IPS DF 4.7 (cell line): ENCODE results near the gene ZNF438.

Experiments used
- DNase-seq: peaks from one replicate; pipeline ENCODE4 v3.0.0-alpha.2; 2013; ENCODE audit warnings: low spot score; ENCODE audit errors: extremely low read depth

Gene ZNF438

GRCh38 chr10:30827531-30828120, 204.0 kb downstream of the ZNF438 start:
- no peak for DNase-seq

GRCh38 chr10:30826679-30827078, 205.0 kb downstream of the ZNF438 start:
- no peak for DNase-seq

GRCh38 chr10:30825495-30825894, 206.2 kb downstream of the ZNF438 start:
- DNase-seq, result no peak

- no peak for DNase-seq
Measured at GRCh38 chr10:30825022-30825421, 206.6 kb downstream of the ZNF438 start.

DNA sequence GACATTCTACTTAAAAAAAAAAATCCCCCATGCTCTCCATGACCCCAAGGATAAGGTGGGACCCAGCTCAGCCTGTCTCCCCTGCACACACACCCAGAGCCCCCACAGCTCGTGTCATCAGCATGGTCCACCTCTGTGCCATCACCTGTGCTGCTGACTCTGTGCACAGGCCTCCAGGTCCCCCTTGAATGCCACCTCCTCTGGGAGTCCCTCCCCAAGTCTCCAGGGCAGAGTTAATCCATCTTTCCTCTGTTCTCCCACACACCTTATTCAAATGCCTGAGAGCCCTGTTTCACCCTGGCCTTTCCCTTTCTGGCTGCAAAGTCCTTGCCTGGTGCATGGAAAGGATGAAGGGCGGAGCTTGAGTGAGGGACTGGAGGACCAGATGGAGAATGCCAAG, 208.0 kb downstream of the ZNF438 start:
- DNase-seq, result no peak

GRCh38 chr10:30822693-30823465, 208.8 kb downstream of the ZNF438 start:
- DNase-seq, result no peak

DNA sequence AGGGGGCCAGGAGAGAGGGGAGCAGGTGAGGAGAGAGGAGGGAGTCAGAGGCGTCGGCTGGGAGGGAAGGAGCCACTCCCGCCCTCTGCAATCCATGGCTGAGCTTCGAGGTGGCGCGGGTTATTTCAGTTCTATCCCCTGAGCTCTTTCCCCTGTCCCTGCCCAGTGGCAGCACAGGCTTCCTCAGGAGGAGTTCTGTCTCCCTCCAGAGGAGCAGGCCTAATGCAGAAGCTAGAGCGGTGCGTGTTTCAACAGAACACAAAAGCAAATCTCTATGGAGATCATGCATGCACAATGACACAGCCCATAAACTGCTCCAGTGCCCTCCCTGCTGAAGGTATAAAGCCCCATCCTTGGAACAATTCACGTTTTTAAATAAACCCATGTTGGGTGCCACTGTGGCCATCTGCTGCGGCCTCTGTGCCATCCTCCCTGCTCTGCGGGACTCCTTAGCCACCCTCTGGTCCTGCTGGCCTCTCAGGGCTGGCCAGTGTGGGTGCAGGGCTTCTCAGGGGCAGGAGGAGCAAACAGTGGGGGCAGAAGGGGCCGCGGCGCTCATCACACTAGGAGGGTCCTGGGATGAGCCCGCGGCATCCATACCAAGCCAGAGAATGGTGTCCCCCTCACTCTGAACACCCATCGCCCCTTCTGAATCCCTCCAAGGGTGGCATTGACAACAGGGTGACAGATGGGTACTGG, 209.5 kb downstream of the ZNF438 start:
- no peak for DNase-seq

- no peak for DNase-seq
Measured at GRCh38 chr10:30821261-30821993, 210.2 kb downstream of the ZNF438 start.

GRCh38 chr10:30820261-30820991, 211.2 kb downstream of the ZNF438 start:
- DNase-seq, result no peak

DNA sequence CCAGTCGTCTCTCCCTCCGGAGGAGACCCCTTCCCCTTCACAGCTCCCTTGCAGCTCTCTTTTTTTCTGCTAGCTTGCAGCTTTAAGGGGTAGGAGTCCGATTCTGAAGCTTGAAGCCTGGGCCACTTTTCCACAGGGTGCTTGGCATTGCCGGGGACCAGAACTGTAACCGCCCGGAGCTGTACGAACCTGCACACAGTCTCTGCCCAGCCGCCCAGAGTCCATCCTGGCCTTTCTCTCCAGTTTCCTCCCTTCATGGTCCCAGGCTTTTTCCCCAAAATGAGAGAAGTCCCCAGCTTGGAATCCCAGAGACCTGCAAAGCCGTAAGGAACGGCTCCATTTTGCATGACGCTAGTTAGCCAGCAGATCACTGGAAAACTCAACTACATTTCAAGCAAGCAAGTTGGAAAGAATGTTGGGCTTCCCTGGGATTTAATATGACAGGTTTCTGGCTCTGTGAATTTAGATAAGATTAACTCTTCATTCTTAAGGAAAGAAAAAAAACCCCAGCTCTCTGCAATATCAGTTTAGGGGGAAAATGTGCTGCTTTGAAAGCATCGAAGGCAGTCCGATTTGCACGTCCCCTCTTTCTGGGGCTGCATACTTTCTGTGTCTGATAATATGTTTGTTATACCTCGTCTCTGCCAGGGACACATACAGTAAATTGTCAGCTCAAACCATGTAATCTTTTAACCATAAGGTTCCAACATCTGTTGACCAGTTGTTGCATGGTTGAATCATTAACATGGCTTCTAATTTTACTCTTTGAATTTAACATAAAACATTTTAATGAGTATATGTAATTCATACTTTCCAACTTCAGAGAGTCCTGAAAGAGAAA, 212.1 kb downstream of the ZNF438 start:
- DNase-seq, result no peak

GRCh38 chr10:30818854-30819253, 212.8 kb downstream of the ZNF438 start:
- no peak for DNase-seq

GRCh38 chr10:30818010-30818660, 213.5 kb downstream of the ZNF438 start:
- DNase-seq, result no peak

DNA sequence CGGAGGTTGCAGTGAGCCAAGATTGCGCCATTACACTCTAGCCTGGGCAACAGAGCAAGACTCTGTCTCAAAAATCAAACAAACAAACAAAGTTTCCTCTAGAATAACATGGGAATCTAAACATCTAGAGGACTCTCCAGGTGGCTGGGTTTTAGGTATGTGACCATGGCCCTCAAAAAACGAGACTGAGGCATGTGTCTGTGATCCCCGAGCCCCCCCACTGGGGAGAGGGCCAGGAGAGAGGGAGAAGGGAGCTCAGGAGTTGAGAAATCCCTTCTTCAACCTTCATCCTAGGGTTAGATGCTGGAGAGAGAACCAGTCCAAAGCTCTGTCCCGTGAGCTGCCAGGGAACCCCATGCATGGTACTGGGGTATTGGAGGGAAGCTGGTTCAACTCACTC, 214.1 kb downstream of the ZNF438 start:
- DNase-seq, result no peak

DNA sequence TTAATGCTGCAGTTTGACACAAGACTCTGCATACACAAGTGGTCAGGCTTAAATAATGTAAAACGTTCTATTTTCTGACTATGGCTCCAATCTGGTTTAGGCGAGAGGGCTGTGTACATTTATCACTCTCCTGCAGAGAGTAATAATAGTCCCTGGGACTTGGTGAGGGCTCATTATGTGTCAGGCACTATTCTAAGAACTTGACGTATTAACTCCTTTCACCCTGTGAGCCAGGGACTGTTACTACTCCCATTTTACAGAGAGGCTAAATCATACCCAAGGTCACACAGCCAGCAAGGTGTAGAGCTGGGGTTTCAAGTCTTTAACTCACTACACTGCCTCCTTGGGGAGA, 214.9 kb downstream of the ZNF438 start:
- DNase-seq, result no peak

- DNase-seq, result no peak
Measured at GRCh38 chr10:30816159-30816819, 215.4 kb downstream of the ZNF438 start.

DNA sequence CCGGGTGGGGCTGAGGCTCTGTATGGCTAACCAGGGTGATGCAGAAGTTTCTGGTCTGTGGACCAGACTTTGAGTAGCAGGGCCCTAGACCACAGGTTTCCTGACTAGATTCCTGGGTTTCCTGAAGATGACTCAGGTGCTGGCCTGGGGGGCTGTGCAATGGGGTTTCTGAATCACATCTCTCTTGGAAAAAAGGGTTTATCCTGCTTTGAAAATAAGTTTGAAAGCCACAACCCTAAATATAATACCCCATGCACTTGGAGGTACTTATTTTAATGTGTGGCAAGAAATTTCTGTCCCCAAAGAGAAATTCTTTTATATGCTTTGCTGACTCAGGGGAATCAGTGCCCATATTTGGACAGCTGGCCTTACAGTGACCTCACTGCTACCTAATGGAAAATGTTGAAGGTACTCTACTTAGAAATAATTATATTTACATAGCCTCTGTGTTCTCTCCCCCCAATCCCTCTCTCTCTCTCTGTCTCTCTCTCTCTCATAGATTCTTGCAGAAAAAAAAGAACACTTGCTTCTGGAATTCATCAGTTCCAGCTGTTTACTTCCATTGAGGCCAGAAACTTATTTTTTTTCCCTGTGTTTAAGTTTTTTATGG, 217.7 kb downstream of the ZNF438 start:
- no peak for DNase-seq

GRCh38 chr10:30812018-30812851, 219.4 kb downstream of the ZNF438 start:
- no peak for DNase-seq
